ENCODE measurements around the gene VPS39. TPM values are rescaled to one million over a fixed set of nuclear protein-coding genes. Genes with fewer than 3 reads are reported as not detected.

VPS39 gene
- total RNA-seq, 5 donors from 2014 or later (not counting 1 experiment from before 2014, with no cell fraction given) = 98.5 to 113 (median 101) TPM

DNA sequence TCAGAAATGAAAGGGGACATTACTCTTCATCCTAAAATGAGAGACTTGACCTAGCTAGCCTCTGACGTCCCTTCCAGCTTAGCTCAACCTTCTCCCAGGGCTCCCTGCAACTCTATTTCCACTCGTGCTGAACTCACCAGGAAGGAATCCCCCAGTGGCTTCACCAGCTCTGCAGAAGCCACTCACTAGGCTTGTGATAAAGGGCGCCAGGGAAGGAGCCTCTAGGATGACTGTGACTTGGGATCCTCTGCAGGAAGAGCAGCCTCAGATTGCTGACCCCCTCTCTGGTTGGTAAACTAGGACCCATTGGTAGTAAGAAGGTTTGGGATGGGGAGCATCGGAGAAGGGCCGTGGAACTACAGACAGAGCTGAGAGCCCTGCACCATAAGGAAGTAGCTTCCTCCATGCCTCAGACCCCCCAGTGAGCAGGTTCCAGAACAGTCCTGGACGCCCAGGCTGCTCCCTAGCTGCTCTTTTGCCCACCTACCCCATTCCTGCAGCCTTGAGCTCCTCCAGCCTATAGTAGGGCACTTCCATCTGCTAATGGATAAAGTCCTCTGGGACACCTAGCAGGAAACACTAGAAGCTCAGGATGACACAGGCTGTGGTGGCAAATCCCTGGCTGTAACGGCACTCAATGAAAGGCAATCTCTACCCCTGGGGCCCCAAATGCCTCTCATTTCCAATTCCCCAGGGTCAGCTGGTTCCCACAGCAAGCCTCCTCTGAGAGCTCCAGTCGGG lies 77.7 kb downstream of the VPS39 start:
- H3K27ac Mint-ChIP-seq = no peak overlapping the region
- Histone ChIP-seq H3K4me3 (ENCODE audit: control insufficient read depth in 1 of 2, extremely low read depth in 1 of 2, low read length in 1 of 2) (no peak overlapping the region), H3K4me1 (ENCODE audit: control insufficient read depth in 1 of 2, extremely low read depth in 1 of 2, insufficient read depth in 2 of 2, low read length in 2 of 2) (no peaks in the 10 kb centered on the region), H3K27ac (ENCODE audit: low read length) (no peak overlapping the region), H3K27me3 (replicated peaks in 1 of 2; ENCODE audit: control insufficient read depth in 2 of 2, extremely low read depth in 1 of 2, insufficient read depth in 2 of 2, low read length in 1 of 2) (peaks cover 0 to 30% of the 10 kb centered on the region in 2 experiments), H3K9me3 (no peaks in the 10 kb centered on the region), H3K36me3 (ENCODE audit: control insufficient read depth in 2 of 2, extremely low read depth in 1 of 2, insufficient read depth in 1 of 2, low read length in 1 of 2) (no peaks in the 10 kb centered on the region)
- H3K36me3 Mint-ChIP-seq = no peaks in the 10 kb centered on the region
- H3K27me3 Mint-ChIP-seq = peaks cover 10 to 21% of the 10 kb centered on the region in 2 donors
- POLR2A ChIA-PET = no interaction called here
- H3K4me3 Mint-ChIP-seq = no peak overlapping the region
- H3K9me3 Mint-ChIP-seq = no peaks in the 10 kb centered on the region
- no peak for ATAC-seq (replicated peaks in 1 of 4)
- no peak for DNase-seq
- 55% methylated on average over 5 of the region's 8 CpGs for WGBS (ENCODE audit: insufficient coverage)
- H3K4me1 Mint-ChIP-seq = no peaks in the 10 kb centered on the region
- CTCF ChIA-PET = no interaction called here

DNA sequence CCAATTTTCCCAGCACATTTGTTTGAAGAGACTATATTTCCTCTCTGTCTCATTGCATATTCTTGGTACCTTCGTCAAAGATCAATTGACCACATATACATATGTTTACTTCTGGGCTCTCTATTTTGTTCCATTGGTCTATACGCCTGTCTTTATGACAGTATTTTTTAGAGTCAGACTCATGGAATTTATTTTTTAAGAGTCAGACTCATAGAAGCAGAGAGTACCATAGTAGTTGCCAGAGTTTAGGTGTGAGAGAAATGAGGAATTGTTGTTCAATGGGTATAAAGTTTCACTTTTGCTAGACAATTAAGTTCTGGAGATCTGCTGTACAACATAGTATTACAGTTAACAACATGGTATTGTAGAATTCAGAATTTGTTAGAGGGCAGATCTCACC lies 78.7 kb downstream of the VPS39 start:
- no peak overlapping the region for H3K27ac ChIP-seq (ENCODE audit: low read length)
- ChIA-PET CTCF (no interaction called here), POLR2A (no interaction called here)
- Mint-ChIP-seq H3K36me3 (no peaks in the 10 kb centered on the region), H3K9me3 (no peaks in the 10 kb centered on the region), H3K4me3 (no peak overlapping the region), H3K4me1 (no peaks in the 10 kb centered on the region), H3K27ac (no peak overlapping the region), H3K27me3 (peaks cover 10 to 21% of the 10 kb centered on the region in 2 donors)
- DNase-seq (no peak), ATAC-seq (replicated peaks in 1 of 4) (no peak)
- no peak overlapping the region for H3K4me3 ChIP-seq (ENCODE audit: control insufficient read depth in 1 of 2, extremely low read depth in 1 of 2, low read length in 1 of 2)
- no peaks in the 10 kb centered on the region for H3K4me1 ChIP-seq (ENCODE audit: control insufficient read depth in 1 of 2, extremely low read depth in 1 of 2, insufficient read depth in 2 of 2, low read length in 2 of 2)
- H3K9me3 ChIP-seq = no peaks in the 10 kb centered on the region
- WGBS (ENCODE audit: insufficient coverage) = no CpG with 5 or more reads among the region's 2 CpGs
- H3K27me3 ChIP-seq (replicated peaks in 1 of 2; ENCODE audit: control insufficient read depth in 2 of 2, extremely low read depth in 1 of 2, insufficient read depth in 2 of 2, low read length in 1 of 2) = peaks cover 0 to 30% of the 10 kb centered on the region in 2 experiments
- H3K36me3 ChIP-seq (ENCODE audit: control insufficient read depth in 2 of 2, extremely low read depth in 1 of 2, insufficient read depth in 1 of 2, low read length in 1 of 2) = no peaks in the 10 kb centered on the region

DNA sequence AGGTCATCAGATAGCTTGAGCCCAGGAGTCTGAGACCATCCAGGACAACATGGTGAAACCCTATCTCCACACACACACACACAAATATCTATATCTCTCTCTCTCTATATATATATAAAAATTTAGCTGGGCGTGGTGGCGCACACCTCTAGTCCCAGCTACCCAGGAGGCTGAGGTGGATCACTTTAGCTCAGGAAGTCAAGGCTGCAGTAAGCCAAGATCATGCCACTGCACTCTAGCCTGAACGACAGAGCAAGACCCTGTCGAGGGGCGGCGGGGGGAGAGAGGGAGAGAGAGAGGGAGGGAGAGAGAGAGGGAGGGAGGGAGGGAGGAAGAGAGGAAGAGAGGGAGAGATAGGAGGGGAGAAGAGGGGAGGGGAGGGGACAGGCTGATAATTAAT lies 79.6 kb downstream of the VPS39 start:
- DNase-seq (no peak), ATAC-seq (replicated peaks in 1 of 4) (no peak)
- no peaks in the 10 kb centered on the region for H3K4me1 Mint-ChIP-seq
- Histone ChIP-seq H3K4me1 (ENCODE audit: control insufficient read depth in 1 of 2, extremely low read depth in 1 of 2, insufficient read depth in 2 of 2, low read length in 2 of 2) (no peaks in the 10 kb centered on the region), H3K27ac (ENCODE audit: low read length) (no peak overlapping the region), H3K9me3 (no peaks in the 10 kb centered on the region), H3K27me3 (replicated peaks in 1 of 2; ENCODE audit: control insufficient read depth in 2 of 2, extremely low read depth in 1 of 2, insufficient read depth in 2 of 2, low read length in 1 of 2) (peaks cover 0 to 26% of the 10 kb centered on the region in 2 experiments), H3K36me3 (ENCODE audit: control insufficient read depth in 2 of 2, extremely low read depth in 1 of 2, insufficient read depth in 1 of 2, low read length in 1 of 2) (no peaks in the 10 kb centered on the region), H3K4me3 (ENCODE audit: control insufficient read depth in 1 of 2, extremely low read depth in 1 of 2, low read length in 1 of 2) (no peak overlapping the region)
- ChIA-PET CTCF (no interaction called here), POLR2A (no interaction called here)
- 86% methylated on average over 1 of the region's 6 CpGs for WGBS (ENCODE audit: insufficient coverage)
- peaks cover 10 to 21% of the 10 kb centered on the region in 2 donors for H3K27me3 Mint-ChIP-seq
- no peaks in the 10 kb centered on the region for H3K36me3 Mint-ChIP-seq
- H3K9me3 Mint-ChIP-seq = no peaks in the 10 kb centered on the region
- H3K4me3 Mint-ChIP-seq = no peak overlapping the region
- H3K27ac Mint-ChIP-seq = no peak overlapping the region

GRCh38 chr15:42123546-42123945 lies 84.6 kb downstream of the VPS39 start:
- Histone ChIP-seq H3K4me1 (ENCODE audit: control insufficient read depth in 1 of 2, extremely low read depth in 1 of 2, insufficient read depth in 2 of 2, low read length in 2 of 2) (no peaks in the 10 kb centered on the region), H3K36me3 (ENCODE audit: control insufficient read depth in 2 of 2, extremely low read depth in 1 of 2, insufficient read depth in 1 of 2, low read length in 1 of 2) (no peaks in the 10 kb centered on the region), H3K27me3 (replicated peaks in 1 of 2; ENCODE audit: control insufficient read depth in 2 of 2, extremely low read depth in 1 of 2, insufficient read depth in 2 of 2, low read length in 1 of 2) (peaks cover 0 to 16% of the 10 kb centered on the region in 2 experiments), H3K9me3 (no peaks in the 10 kb centered on the region), H3K27ac (ENCODE audit: low read length) (no peak overlapping the region), H3K4me3 (ENCODE audit: control insufficient read depth in 1 of 2, extremely low read depth in 1 of 2, low read length in 1 of 2) (no peak overlapping the region)
- peaks cover 0 to 4% of the 10 kb centered on the region in 2 donors for H3K27me3 Mint-ChIP-seq
- H3K4me3 Mint-ChIP-seq = no peak overlapping the region
- ChIA-PET POLR2A (no interaction called here), CTCF (no interaction called here)
- ATAC-seq (replicated peaks in 1 of 4) (no peak), DNase-seq (no peak)
- no CpG with 5 or more reads among the region's 3 CpGs for WGBS (ENCODE audit: insufficient coverage)
- H3K9me3 Mint-ChIP-seq = no peaks in the 10 kb centered on the region
- no peaks in the 10 kb centered on the region for H3K36me3 Mint-ChIP-seq
- H3K27ac Mint-ChIP-seq = no peak overlapping the region
- peaks cover 0 to 8% (median 0%) of the 10 kb centered on the region in 3 donors for H3K4me1 Mint-ChIP-seq

DNA sequence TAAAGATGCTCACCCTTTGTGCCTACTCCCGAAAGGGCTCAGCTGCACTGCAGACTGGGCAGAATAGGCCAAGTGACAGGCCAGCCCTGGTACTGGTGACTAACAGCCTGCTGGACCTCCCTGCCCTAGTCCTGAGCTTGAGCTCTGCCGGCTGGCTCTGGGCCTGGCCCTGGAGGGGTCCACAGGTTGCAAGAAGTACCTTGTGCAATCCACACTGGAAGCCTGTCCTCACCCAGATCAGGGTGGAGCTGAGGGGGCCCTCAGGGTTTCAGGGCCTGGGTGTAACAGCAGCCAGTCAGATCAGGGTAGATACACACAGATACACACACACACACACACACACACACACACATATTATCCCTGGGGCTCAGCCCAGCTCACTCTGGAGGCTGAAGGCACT lies 86.4 kb downstream of the VPS39 start:
- Histone ChIP-seq H3K27ac (ENCODE audit: low read length) (no peak overlapping the region), H3K36me3 (ENCODE audit: control insufficient read depth in 2 of 2, extremely low read depth in 1 of 2, insufficient read depth in 1 of 2, low read length in 1 of 2) (no peaks in the 10 kb centered on the region), H3K4me3 (ENCODE audit: control insufficient read depth in 1 of 2, extremely low read depth in 1 of 2, low read length in 1 of 2) (no peak overlapping the region), H3K4me1 (ENCODE audit: control insufficient read depth in 1 of 2, extremely low read depth in 1 of 2, insufficient read depth in 2 of 2, low read length in 2 of 2) (no peaks in the 10 kb centered on the region), H3K9me3 (no peaks in the 10 kb centered on the region), H3K27me3 (replicated peaks in 1 of 2; ENCODE audit: control insufficient read depth in 2 of 2, extremely low read depth in 1 of 2, insufficient read depth in 2 of 2, low read length in 1 of 2) (peaks cover 0 to 6% of the 10 kb centered on the region in 2 experiments)
- ChIA-PET POLR2A (interaction anchor here in 1 of 2 donors (0.7 kb wide), 1 partner anchor 16 kb away, joined by 5 read pairs; no protein-coding TSS in a partner anchor), CTCF (no interaction called here)
- DNase-seq = no peak
- Mint-ChIP-seq H3K4me3 (no peak overlapping the region), H3K27ac (no peak overlapping the region), H3K9me3 (no peaks in the 10 kb centered on the region), H3K4me1 (peaks cover 0 to 10% (median 0%) of the 10 kb centered on the region in 3 donors), H3K27me3 (no peaks in the 10 kb centered on the region), H3K36me3 (no peaks in the 10 kb centered on the region)
- ATAC-seq (replicated peaks in 1 of 4) = no peak
- WGBS (ENCODE audit: insufficient coverage) = 75% methylated on average over 2 of the region's 2 CpGs

DNA sequence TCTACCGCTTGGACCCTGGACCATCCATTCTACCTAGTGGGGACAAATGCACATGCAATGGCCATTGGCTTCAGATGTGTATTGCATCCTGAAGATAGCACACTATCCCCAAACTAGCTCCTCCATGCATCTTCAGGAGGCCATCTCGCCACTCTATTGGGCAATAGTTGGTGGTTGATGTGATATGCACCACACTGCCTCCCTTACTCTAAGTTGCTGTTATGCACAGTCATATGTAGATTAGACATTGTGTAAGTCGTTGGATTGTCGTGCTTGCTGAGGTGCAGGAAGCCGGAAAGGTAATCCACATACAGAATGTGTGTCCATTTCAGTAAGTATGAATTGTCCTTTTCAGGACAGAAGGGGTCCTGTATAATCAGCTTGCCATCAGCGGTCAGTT lies 87.1 kb downstream of the VPS39 start:
- Mint-ChIP-seq H3K36me3 (no peaks in the 10 kb centered on the region), H3K27me3 (no peaks in the 10 kb centered on the region), H3K27ac (no peak overlapping the region), H3K4me1 (peaks cover 0 to 10% (median 0%) of the 10 kb centered on the region in 3 donors), H3K4me3 (no peak overlapping the region), H3K9me3 (no peaks in the 10 kb centered on the region)
- ATAC-seq (replicated peaks in 1 of 4) (no peak), DNase-seq (no peak)
- Histone ChIP-seq H3K27me3 (replicated peaks in 1 of 2; ENCODE audit: control insufficient read depth in 2 of 2, extremely low read depth in 1 of 2, insufficient read depth in 2 of 2, low read length in 1 of 2) (peaks cover 0 to 6% of the 10 kb centered on the region in 2 experiments), H3K36me3 (ENCODE audit: control insufficient read depth in 2 of 2, extremely low read depth in 1 of 2, insufficient read depth in 1 of 2, low read length in 1 of 2) (no peaks in the 10 kb centered on the region), H3K4me1 (ENCODE audit: control insufficient read depth in 1 of 2, extremely low read depth in 1 of 2, insufficient read depth in 2 of 2, low read length in 2 of 2) (no peaks in the 10 kb centered on the region), H3K9me3 (no peaks in the 10 kb centered on the region), H3K4me3 (ENCODE audit: control insufficient read depth in 1 of 2, extremely low read depth in 1 of 2, low read length in 1 of 2) (no peak overlapping the region), H3K27ac (ENCODE audit: low read length) (no peak overlapping the region)
- POLR2A ChIA-PET = no interaction called here
- CTCF ChIA-PET = no interaction called here
- 89% methylated on average over 4 of the region's 6 CpGs for whole genome bisulfite sequencing (ENCODE audit: insufficient coverage)
